Pons (tissue), 1 donor: ENCODE data around the gene MPST.
A peak's percentile ranks its signal among the peaks of the same experiment; 100 is the strongest.

ENCODE experiments used
- DNase-seq: peaks from one replicate; pipeline ENCODE4 v3.0.0-alpha.2; 2016; ENCODE audit warnings: low spot score

Gene MPST

GRCh38 chr22:37044634-37045625 lies 25.4 kb downstream of the MPST start:
- DNase-seq = no peak

DNA sequence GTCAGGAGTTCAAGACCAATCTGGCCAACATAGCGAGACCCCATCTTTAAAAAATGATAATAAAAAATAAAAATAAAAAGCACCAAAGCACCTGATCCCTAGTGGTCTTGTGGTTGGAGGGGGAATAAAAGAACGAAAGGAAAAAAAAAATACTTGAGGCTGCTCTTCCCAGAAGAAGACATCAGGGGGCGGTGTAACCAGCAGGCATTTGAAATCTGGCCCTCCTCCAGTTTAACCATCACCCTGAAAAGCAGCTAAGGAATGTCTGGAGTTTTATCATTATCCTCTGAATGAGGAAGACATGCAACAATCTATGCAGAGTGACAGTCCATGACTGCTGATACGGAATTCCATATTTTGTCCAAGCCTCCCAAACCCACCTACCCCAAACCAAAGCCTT lies 26.4 kb downstream of the MPST start:
- DNase-seq = no peak

- no peak for DNase-seq
These were observed 27.0 kb downstream of the MPST start for GRCh38 chr22:37046589-37046988.

DNA sequence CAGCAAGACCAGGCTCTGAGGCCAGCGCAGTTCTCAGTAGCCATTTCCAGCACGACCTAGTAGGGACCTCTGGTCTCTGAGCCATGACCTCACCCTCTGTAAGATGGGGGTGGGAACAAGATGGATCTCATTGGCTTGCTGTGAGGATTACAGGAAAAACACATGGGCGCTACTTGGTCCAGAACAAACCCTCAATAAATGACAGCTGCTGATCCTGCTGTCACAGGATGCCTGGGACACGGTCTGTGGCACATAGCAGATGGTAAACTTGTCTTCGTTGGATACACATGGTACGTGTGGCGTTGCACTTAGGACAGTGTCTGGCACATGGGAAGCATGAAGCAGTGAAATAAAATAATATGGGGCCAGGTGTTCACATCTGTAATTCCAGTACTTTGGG lies 27.5 kb downstream of the MPST start:
- DNase-seq = no peak

DNA sequence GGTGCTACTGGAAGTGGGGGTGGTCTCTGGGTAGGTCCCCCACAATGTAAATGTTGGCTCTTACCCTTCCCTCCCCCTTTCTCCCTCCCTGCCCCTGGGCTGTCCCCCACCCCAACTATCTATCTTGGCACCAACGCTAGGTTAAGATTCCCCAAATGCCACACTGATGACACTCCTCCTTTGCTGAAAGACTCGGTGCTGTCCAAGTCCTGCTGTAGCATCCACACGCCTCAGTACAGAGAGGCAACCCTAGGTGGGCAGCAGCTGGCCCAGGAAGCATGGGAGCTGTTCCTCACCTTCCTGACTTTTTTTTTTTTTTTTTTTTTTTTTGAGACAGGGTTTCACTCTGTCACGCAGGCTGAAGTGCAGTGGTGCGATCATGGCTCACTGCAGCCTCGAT lies 28.6 kb downstream of the MPST start:
- no peak for DNase-seq

DNA sequence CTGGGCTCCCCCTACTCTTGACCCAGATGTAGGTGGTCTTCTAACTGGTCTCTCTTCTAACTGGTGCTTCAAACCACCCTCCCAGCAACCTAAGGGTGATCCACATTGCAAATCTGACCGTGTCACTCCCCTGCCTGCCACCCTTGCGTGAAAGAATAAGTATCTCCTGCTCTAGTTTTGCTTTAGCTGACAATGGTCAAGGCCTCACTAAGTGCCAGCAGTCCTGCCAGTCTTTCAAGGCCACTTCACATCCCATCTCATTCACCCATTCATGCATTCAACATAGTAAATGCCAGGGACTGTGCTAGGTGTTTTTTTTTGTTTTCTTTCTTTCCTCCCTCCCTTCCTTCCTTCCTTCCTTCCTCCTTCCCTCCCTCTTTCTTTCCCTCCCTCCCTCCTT lies 29.7 kb downstream of the MPST start:
- no peak for DNase-seq

- no peak for DNase-seq
These were observed 31.4 kb downstream of the MPST start for GRCh38 chr22:37050913-37051312.

DNA sequence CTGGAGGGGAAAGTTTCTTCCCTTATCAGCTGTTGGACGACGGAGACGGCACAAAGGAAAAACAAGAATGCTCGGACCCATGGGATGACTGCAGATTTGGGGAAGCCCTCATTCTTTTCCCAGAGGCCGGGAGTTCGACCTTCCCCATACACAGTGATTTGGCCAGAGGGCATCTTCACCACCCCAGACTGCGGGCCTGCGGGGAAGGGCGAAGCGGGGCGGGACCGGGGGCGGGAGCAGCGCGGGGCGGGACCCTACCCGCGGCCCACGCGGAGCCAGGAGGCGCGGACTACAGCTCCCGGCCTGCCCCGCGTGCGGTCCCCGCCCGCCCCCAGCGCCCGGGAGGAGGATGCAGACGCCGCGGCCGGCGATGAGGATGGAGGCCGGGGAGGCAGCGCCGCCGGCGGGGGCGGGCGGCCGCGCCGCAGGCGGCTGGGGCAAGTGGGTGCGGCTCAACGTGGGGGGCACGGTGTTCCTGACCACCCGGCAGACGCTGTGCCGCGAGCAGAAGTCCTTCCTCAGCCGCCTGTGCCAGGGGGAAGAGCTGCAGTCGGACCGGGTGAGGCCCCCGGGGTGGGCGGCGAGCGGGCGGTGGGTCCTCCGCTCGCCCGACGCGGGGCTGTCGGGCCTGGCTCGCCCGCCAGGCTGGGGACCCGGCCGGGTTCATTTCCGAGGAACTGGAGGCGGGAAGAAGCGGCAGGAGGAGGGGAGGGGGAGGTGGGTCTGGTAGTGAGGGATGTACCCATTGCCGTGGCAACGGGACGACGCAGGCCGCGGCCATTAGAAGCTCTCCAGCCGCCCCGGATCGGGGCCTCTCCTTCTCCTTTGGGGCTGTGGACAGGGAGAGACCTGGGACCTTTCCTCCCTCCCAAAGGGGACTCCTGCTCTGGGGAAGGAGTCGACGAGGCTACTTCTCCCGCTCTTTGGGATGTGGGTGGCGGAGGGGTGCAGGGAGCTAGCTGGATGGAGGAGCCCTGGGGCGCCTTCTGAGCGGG lies 32.1 kb downstream of the MPST start, which contains the start of gene KCTD17:
TSS of gene KCTD17 (plus strand) at position 352 of the 995 bp plus-strand sequence. CDS start at position 371, 19 bp downstream.
- DNase-seq = peak; percentile 25

GRCh38 chr22:37052386-37053309 lies 33.1 kb downstream of the MPST start:
- no peak for DNase-seq

DNA sequence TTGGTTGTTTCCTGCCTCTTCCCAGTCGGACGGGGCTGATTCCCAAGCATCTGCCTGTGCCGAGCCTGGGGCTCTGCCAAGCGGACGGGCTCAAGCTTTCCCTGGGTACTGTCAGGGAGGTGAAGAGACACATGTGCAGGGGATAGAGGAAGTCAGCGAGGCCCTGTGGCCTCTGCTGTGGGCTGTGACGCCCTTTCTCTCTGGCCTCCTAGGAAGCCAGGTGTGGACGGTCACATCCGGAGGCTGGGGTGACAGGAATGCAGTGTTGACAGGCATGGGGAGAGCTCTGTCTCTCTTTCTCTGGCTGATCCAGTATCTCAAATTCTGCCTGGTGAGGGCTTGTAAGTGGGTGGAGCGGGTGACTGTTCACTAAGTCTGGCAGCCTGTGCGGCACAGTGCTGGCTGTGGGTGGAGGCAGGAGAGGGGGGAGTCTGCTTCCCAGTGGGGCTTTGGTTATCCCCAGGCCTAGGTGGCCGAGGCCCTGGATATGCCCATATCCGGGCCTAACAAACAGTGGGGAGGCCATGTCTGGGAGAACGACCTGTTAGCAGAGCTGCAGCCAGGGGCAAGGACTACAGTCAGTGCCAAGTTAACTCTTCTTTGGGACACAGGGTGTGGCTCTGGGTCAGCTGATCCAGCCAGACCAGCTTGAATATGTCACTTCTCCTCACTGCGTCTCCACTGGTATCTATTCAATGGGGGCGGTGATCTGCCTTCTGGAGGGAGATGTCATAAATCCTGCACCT lies 33.9 kb downstream of the MPST start:
- DNase-seq = no peak

GRCh38 chr22:37054056-37054395 lies 34.5 kb downstream of the MPST start:
- no peak for DNase-seq

GRCh38 chr22:37054600-37055365 lies 35.2 kb downstream of the MPST start:
- no peak for DNase-seq

DNA sequence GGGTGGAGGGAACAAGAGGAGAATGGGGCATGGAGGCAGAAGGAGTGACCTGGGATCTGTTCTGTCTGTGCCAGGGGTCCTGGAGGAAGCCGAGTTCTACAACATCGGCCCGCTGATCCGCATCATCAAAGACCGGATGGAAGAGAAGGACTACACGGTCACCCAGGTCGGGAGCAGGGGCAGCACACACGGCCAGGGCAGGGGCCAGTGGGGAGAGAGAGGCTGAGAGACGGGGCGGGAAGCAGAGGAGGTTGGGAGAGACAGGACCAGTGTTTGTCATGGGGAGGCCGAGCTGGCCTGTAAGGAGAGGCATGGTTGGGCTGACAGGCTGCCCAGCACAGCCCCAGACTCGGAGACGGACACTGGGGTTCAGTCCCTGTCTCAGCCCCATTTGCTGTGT lies 36.7 kb downstream of the MPST start:
- no peak for DNase-seq

DNA sequence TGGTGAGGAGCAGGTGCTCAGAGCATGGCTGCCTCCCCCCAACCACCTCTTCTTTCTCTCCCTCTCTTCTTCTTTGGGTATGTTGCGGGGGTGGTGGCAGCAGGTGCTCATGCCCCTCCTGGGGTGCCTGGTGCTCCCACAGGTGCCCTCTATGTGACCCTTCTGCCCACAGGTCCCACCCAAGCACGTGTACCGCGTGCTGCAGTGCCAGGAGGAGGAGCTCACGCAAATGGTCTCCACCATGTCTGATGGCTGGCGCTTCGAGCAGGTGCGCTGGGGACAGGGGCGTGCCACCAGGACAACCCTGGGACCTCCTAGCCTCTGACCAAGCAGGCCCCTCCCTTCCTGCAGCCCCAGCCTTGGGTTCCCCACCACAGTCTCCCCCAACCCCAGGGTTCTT lies 37.7 kb downstream of the MPST start:
- DNase-seq = no peak

GRCh38 chr22:37057796-37058510 lies 38.4 kb downstream of the MPST start:
- no peak for DNase-seq

DNA sequence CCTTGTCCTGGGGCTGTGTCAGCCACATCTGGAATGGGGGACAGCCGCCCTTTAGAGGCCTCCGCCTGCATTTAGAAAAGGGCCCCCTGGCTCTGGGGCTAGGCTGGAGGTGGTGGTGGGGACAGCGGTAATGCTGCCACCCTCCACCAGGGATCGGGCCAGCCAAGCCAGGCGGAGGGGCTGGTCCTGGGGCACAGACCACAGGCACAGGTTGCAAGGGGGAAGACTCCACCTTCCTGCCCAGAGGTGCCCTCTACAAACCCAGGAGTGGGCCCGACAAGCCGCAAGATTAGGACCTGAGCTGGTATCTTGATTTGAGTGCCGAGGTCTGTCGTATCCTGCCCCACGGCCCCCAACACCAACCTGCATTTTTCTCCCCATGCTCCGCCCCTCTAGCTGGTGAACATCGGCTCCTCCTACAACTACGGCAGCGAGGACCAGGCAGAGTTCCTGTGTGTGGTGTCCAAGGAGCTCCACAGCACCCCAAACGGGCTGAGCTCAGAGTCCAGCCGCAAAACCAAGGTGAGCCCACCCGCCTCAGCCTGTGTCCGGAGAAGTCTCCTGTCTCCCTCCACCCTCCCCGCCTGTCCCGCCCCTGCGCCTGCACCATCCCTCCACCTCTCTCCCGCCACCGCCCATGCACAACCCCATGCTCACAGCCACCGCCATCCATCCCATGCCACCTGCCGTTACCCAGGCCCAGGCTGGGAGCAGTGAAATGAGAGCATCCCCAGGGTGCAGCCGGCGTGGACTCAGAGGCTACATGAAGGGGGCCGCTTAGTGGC lies 39.6 kb downstream of the MPST start:
- no peak for DNase-seq

DNA sequence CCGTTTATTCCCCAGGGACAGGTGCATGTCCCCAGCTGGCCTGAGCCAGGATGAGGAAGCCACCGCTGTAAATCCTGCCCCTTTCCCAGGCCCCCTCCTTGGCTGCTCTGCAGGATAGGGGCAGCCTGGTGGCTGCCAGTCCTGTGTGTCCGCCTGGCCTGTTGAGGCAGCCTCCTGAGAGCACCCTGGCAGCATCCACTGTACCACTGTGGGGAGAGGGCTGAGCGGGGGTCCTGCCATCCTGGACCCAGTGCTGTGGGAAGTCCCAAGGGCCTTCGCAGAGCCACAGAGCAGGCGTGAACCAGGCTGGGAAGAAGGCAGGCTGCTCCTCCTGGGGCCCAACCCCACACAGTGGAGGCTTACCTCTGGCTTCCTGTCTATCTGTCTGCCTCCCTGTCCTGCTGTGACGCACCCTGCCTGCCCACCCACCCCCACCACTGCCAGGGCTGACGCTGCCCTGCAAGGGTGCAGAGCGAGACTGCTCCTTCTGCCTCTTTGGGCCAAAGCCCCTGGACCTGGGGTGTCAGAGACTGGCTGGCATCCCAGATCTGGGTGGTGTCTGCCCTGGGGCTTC lies 40.4 kb downstream of the MPST start:
- no peak for DNase-seq
